Ishikawa (cell line): ENCODE results near the gene FMN2.

Experiments used
- CEBPB ChIP-seq: IDR thresholded peaks from 2 replicates; pipeline ENCODE4 v1.6.1; 2012
- EP300 ChIP-seq: IDR thresholded peaks from 2 replicates; pipeline ENCODE4 v1.6.1; 2012; ENCODE audit warnings: borderline replicate concordance
- FOXM1 ChIP-seq: IDR thresholded peaks from 2 replicates; pipeline ENCODE4 v1.6.1; 2012; ENCODE audit warnings: low read depth, borderline replicate concordance
- RAD21 ChIP-seq: IDR thresholded peaks from 2 replicates; pipeline ENCODE4 v1.6.1; 2012; ENCODE audit warnings: low read depth
- TEAD4 ChIP-seq: IDR thresholded peaks from 2 replicates; pipeline ENCODE4 v1.6.1; 2012
- YY1 ChIP-seq: IDR thresholded peaks from 2 replicates; pipeline ENCODE4 v1.6.1; 2012; ENCODE audit warnings: low read depth

- TF ChIP-seq FOXM1 = no peak
- no peak for TF ChIP-seq YY1
- no peak for TF ChIP-seq RAD21
- TF ChIP-seq TEAD4 = no peak
- TF ChIP-seq CEBPB = no peak
- TF ChIP-seq EP300 = no peak
Measured at GRCh38 chr1:240188139-240188538, 96.5 kb downstream of the FMN2 start.
